GM21367 (cell line): Measurements from ENCODE around the gene SMIM1.

Experiments used
- ATAC-seq: cut with Tn5 transposase; IDR thresholded peaks from one replicate; pipeline ENCODE4 v1.9.1; 2021; ENCODE audit not compliant: unreplicated experiment

The SMIM1 gene

GRCh38 chr1:3775490-3776230 is 3.1 kb downstream of the SMIM1 start:
- no peak for ATAC-seq

GRCh38 chr1:3776231-3776961 is 3.8 kb downstream of the SMIM1 start:
- ATAC-seq = no peak

GRCh38 chr1:3777078-3777547 is 4.6 kb downstream of the SMIM1 start:
- ATAC-seq = no peak

GRCh38 chr1:3777647-3778589 is 5.4 kb downstream of the SMIM1 start:
- ATAC-seq = no peak

- no peak for ATAC-seq
Observed at GRCh38 chr1:3778590-3779264, 6.2 kb downstream of the SMIM1 start.

GRCh38 chr1:3779265-3779911 is 6.8 kb downstream of the SMIM1 start:
- ATAC-seq = no peak

GRCh38 chr1:3779912-3780416 is 7.4 kb downstream of the SMIM1 start:
- no peak for ATAC-seq

GRCh38 chr1:3780901-3781300 is 8.4 kb downstream of the SMIM1 start:
- no peak for ATAC-seq

- ATAC-seq = no peak
Observed at GRCh38 chr1:3783651-3784474, 11.3 kb downstream of the SMIM1 start.

- ATAC-seq = no peak
Observed at GRCh38 chr1:3785045-3785444, 12.5 kb downstream of the SMIM1 start.

GRCh38 chr1:3785456-3786157 is 13.1 kb downstream of the SMIM1 start:
- no peak for ATAC-seq

GRCh38 chr1:3786468-3787348 is 14.2 kb downstream of the SMIM1 start:
- no peak for ATAC-seq

- no peak for ATAC-seq
Observed at GRCh38 chr1:3787349-3787715, 14.8 kb downstream of the SMIM1 start.

- ATAC-seq = no peak
Observed at GRCh38 chr1:3787745-3788605, 15.4 kb downstream of the SMIM1 start.

GRCh38 chr1:3788756-3789420 is 16.3 kb downstream of the SMIM1 start:
- ATAC-seq = no peak
